Endothelial cell of umbilical vein (primary cell): ENCODE results near the gene MARK2. TPM values are rescaled to one million over a fixed set of nuclear protein-coding genes. Genes with fewer than 3 reads are reported as not detected.

Source experiments
- BruUV-seq: library from RNA; stranded (reverse); fragments of 400-500 nt; replicated peaks from 2 replicates; lab custom pipeline; 2021; lab: Mats Ljungman, UMichigan
- CTCF ChIA-PET: fragments of 300-600, 350-600 bp; sonication (Branson Sonifier 250); formaldehyde crosslinking; loops from one replicate; lab custom pipeline; 2021; ENCODE audit warnings: antibody characterized with exemption, inconsistent platforms; lab: Charles Lee
- POLR2A ChIA-PET: fragments of 300-600, 350-600 bp; sonication (Branson Sonifier 250); formaldehyde crosslinking; loops from one replicate; lab custom pipeline; 2021; ENCODE audit warnings: antibody characterized with exemption, inconsistent platforms; lab: Charles Lee
- DNase-seq: peaks from one replicate; pipeline ENCODE4 v3.0.0-alpha.2; 2011; ENCODE audit warnings: low read depth, low spot score
- FAIRE-seq: peaks from 2 replicates; lab custom pipeline; 2011; peaks lifted over from hg19 to GRCh38; lab: Jason Lieb, UNC
- H2AFZ ChIP-seq: 2 replicates; pipeline ENCODE4 v1.6.0; 2012; ENCODE audit warnings: low read depth, low read length, control low read depth, inconsistent platforms
- H3K27ac ChIP-seq: 2 replicates; pipeline ENCODE4 v1.5.1; 2011; ENCODE audit warnings: low read depth, mild to moderate bottlenecking, control low read depth, low read length, moderate library complexity; ENCODE audit not compliant: insufficient read depth
- H3K27me3 ChIP-seq, 2 experiments: 2 replicates each; pipeline versions ENCODE4 v1.6.0 to v1.6.1; 2011; ENCODE audit warnings: low read length in 2 of 2, mixed read lengths in 1 of 2; ENCODE audit not compliant: control insufficient read depth in 2 of 2, insufficient read depth in 2 of 2
- H3K36me3 ChIP-seq, 2 experiments: 2 replicates in 1 of 2; 3 replicates in 1 of 2; pipeline ENCODE4 v1.5.1; 2011; ENCODE audit warnings: low read length in 2 of 2, mild to moderate bottlenecking in 1 of 2, moderate library complexity in 1 of 2; ENCODE audit not compliant: control insufficient read depth in 2 of 2, insufficient read depth in 2 of 2; ENCODE audit errors: extremely low read depth in 1 of 2
- H3K4me1 ChIP-seq: 3 replicates; pipeline ENCODE4 v1.5.1; 2011; ENCODE audit warnings: mild to moderate bottlenecking, low read length; ENCODE audit not compliant: control insufficient read depth, insufficient read depth; ENCODE audit errors: extremely low read depth
- H3K4me2 ChIP-seq: 2 replicates; pipeline ENCODE4 v1.6.1; 2011; ENCODE audit warnings: low read length, control low read depth, mixed read lengths; ENCODE audit not compliant: insufficient read depth
- H3K4me3 ChIP-seq, 3 experiments: fragments of 200-600 bp in 1 of 3; sonication (generic), shearing (Covaris generic) in 1 of 3; replicated peaks in 1 of 3; 2 replicates each; pipeline ENCODE4 v1.5.1; 2011 to 2016; ENCODE audit warnings: control low read depth in 3 of 3, low read length in 3 of 3, mild to moderate bottlenecking in 2 of 3, inconsistent platforms in 1 of 3, low read depth in 1 of 3, moderate library complexity in 1 of 3; ENCODE audit not compliant: insufficient read depth in 1 of 3
- H3K79me2 ChIP-seq: 2 replicates; pipeline ENCODE4 v1.6.0; 2012; ENCODE audit warnings: low read length, inconsistent platforms; ENCODE audit not compliant: control insufficient read depth, insufficient read depth
- H3K9ac ChIP-seq: replicated peaks from 2 replicates; pipeline ENCODE3; 2011; ENCODE audit warnings: low read length, control low read depth; ENCODE audit not compliant: insufficient read depth; ENCODE audit errors: extremely low read depth
- H3K9me1 ChIP-seq: replicated peaks from 3 replicates; pipeline ENCODE4 v1.6.0; 2011; ENCODE audit warnings: mild to moderate bottlenecking, low read length; ENCODE audit not compliant: control insufficient read depth, insufficient read depth; ENCODE audit errors: extremely low read depth
- H3K9me3 ChIP-seq: replicated peaks from 2 replicates; pipeline ENCODE4 v1.5.1; 2012; ENCODE audit warnings: low read length, inconsistent platforms; ENCODE audit not compliant: control insufficient read depth, insufficient read depth
- H4K20me1 ChIP-seq: replicated peaks from 2 replicates; pipeline ENCODE3; 2011; ENCODE audit warnings: mild to moderate bottlenecking, low read length; ENCODE audit not compliant: control insufficient read depth, insufficient read depth; ENCODE audit errors: extremely low read depth
- EZH2 ChIP-seq: IDR thresholded peaks from 2 replicates; pipeline ENCODE4 v1.6.1; 2012; ENCODE audit warnings: borderline replicate concordance, low read depth, mild to moderate bottlenecking, moderate library complexity, low read length, inconsistent platforms; ENCODE audit not compliant: severe bottlenecking
- FOS ChIP-seq: IDR thresholded peaks from 2 replicates; pipeline ENCODE4 v1.6.1; 2011; ENCODE audit warnings: mild to moderate bottlenecking, low read length, moderate library complexity, borderline replicate concordance; ENCODE audit not compliant: insufficient read depth
- GATA2 ChIP-seq: IDR thresholded peaks from 2 replicates; pipeline ENCODE4 v1.7.0; 2011; ENCODE audit warnings: low read depth, mild to moderate bottlenecking, moderate library complexity, mixed read lengths, low read length; ENCODE audit not compliant: insufficient read length, insufficient read depth
- JUN ChIP-seq: IDR thresholded peaks from 2 replicates; pipeline ENCODE4 v1.6.1; 2011; ENCODE audit warnings: borderline replicate concordance, low read depth; ENCODE audit not compliant: insufficient read length, insufficient read depth
- POLR2A ChIP-seq: IDR thresholded peaks from 2 replicates; pipeline ENCODE4 v1.6.1; 2012; ENCODE audit warnings: low read depth, mild to moderate bottlenecking, control low read depth, low read length
- POLR2AphosphoS5 ChIP-seq: IDR thresholded peaks from 2 replicates; pipeline ENCODE4 v1.6.1; 2012; ENCODE audit warnings: low read depth, mild to moderate bottlenecking, control low read depth, low read length, moderate library complexity; ENCODE audit not compliant: insufficient read depth
- dilution Hi-C: fragments of 300-500 bp; cut with MboI; formaldehyde crosslinking; loops from one replicate; pipeline ENCODE4 v1.15.0; 2019; ENCODE audit warnings: low sequenced_read_pairs; ENCODE audit not compliant: extremely low pct_ligation_motif_present
- intact Hi-C: fragments of 100-400 bp; cut with micrococcal nuclease; formaldehyde crosslinking; loops from one replicate; pipeline ENCODE4 v1.10.0; 2022
- polyA plus RNA-seq, 4 experiments: library from polyadenylated mRNA; depleted of rRNA in 3 of 4; stranded (reverse) in 3 of 4; unstranded in 1 of 4; fragments of >200 nt; gene quantifications; 2 replicates each; pipeline versions ENCODE4 v1.2.1 to v1.2.3, GENCODE V29; 2011 to 2012; ENCODE audit warnings: missing spikeins in 1 of 4
- total RNA-seq: library from RNA; stranded (reverse); gene quantifications from 2 replicates; pipeline ENCODE4 v1.2.3, GENCODE V29; 2021
- TF ChIP-seq, protein P1 (sequence below), 2 donors: IDR thresholded peaks; 1 replicate in 1 of 2; 2 replicates in 1 of 2; pipeline ENCODE4 v1.5.1; 2011; ENCODE audit warnings: low read length in 2 of 2, mild to moderate bottlenecking in 2 of 2, moderate library complexity in 2 of 2, control low read depth in 1 of 2, inconsistent platforms in 1 of 2, low read depth in 1 of 2; ENCODE audit not compliant: insufficient read depth in 1 of 2; ENCODE audit errors: extremely low read depth in 1 of 2
- TF ChIP-seq, protein P2 (sequence below): IDR thresholded peaks from 2 replicates; pipeline ENCODE4 v1.6.1; 2011; ENCODE audit not compliant: insufficient read depth, insufficient read length

The MARK2 gene
- total and polyA plus RNA-seq, 2 donors (not counting 3 experiments of a cell fraction or from before 2014, with no cell fraction given) = 16.6 to 34.7 TPM

DNA sequence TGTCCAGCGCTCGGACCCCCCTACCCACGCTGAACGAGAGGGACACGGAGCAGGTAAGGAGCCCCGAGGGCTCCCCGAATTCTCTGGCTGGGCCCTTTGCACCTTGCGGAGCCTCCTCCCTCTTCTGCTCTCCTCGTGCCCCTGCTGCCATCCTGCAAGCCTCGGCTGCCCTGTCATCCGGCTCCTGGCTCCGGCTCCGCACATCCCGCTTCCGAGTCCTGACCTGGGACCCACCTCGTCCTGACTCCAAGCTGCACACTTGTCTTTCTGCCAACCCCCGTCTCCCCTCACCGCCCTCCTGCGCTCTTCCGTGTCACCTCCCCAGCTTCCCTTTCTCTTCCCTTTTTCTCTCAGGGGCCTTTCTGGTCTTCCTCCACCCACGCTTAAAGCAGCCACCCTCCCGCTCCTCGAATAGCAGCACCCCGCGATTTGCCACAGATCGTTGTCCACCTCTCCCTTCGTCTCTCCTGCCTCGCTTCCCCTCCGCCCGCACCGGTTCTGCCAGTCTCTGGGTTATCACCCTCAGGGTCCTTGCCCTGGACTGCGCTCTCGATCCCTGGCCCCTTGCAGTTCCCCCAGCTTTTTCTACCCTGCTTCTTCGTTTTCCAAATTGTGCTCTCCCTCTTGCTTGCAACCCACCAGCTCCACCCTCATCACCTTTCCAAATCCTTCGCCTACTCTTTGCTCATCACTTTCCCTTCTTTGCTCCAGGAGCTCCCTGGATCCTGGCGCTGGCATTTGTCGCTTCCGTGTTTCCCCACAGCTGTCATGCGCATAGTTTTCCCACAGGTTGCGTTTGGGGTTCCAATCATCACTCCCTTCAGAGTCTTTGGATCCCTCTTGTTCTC lies 822 bp downstream of the MARK2 start:
- Histone ChIP-seq H3K9me1 (no peaks in the 10 kb centered on the region), H3K27ac (peak overlapping the region; percentile 36), H3K9me3 (no peaks in the 10 kb centered on the region), H3K4me2 (peak overlapping the region; percentile 81), H4K20me1 (peaks cover 3% of the 10 kb centered on the region), H3K79me2 (peaks cover 53% of the 10 kb centered on the region), H3K4me3 (peak overlapping the region; percentile 70 to 87 (median 85)), H3K4me1 (peaks cover 26% of the 10 kb centered on the region), H2AFZ (peak overlapping the region; percentile 10), H3K9ac (peak overlapping the region; percentile 88), H3K36me3 (peaks cover 0 to 3% of the 10 kb centered on the region in 2 experiments), H3K27me3 (no peaks in the 10 kb centered on the region)
- dilution Hi-C loops (no loop called here), intact Hi-C loops (loop anchor here (2.0 to 5.0 kb wide), 4 partner anchors 27 to 1087 kb away; partner anchors contain the start of genes CATSPERZ, NAA40, SPINDOC and ZBTB3)
- no peak for FAIRE-seq
- CTCF ChIA-PET = interaction anchor here (1.0 to 16.7 kb wide), 8 partner anchors 8 to 106 kb away, joined by 3 to 264 read pairs (median 4); partner anchors contain the start of genes RCOR2 and ZFTA
- POLR2A ChIA-PET = no interaction called here
- TF ChIP-seq JUN (no peak), GATA2 (no peak), EZH2 (no peak), FOS (no peak), POLR2AphosphoS5 (no peak), POLR2A (no peak)
- TF ChIP-seq, protein P1, sequence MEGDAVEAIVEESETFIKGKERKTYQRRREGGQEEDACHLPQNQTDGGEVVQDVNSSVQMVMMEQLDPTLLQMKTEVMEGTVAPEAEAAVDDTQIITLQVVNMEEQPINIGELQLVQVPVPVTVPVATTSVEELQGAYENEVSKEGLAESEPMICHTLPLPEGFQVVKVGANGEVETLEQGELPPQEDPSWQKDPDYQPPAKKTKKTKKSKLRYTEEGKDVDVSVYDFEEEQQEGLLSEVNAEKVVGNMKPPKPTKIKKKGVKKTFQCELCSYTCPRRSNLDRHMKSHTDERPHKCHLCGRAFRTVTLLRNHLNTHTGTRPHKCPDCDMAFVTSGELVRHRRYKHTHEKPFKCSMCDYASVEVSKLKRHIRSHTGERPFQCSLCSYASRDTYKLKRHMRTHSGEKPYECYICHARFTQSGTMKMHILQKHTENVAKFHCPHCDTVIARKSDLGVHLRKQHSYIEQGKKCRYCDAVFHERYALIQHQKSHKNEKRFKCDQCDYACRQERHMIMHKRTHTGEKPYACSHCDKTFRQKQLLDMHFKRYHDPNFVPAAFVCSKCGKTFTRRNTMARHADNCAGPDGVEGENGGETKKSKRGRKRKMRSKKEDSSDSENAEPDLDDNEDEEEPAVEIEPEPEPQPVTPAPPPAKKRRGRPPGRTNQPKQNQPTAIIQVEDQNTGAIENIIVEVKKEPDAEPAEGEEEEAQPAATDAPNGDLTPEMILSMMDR (IDR thresholded peaks at IDR 0.05; ENCODE audit: extremely low read depth in 1 of 2, insufficient read depth in 1 of 2, low read depth in 1 of 2, low read length in 2 of 2) = no peak
- TF ChIP-seq, protein P2, sequence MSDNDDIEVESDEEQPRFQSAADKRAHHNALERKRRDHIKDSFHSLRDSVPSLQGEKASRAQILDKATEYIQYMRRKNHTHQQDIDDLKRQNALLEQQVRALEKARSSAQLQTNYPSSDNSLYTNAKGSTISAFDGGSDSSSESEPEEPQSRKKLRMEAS = no peak
- no TSS peak for BruUV-seq
- DNase-seq = peak; percentile 23
